GM12873 (cell line): ENCODE data around the gene PCDH15.

ENCODE experiments used
- CTCF ChIP-seq: IDR thresholded peaks from 2 replicates; pipeline ENCODE4 v1.5.1; 2012; ENCODE audit warnings: low read depth, mild to moderate bottlenecking, moderate library complexity, low read length, control low read depth; ENCODE audit not compliant: insufficient read depth; ENCODE audit errors: missing control alignments

Gene PCDH15

GRCh38 chr10:54585572-54585971 lies 215.5 kb downstream of the PCDH15 start:
- no peak for TF ChIP-seq CTCF

GRCh38 chr10:54577682-54578081 lies 223.3 kb downstream of the PCDH15 start:
- TF ChIP-seq CTCF, result no peak

GRCh38 chr10:54576541-54576940 lies 224.5 kb downstream of the PCDH15 start:
- TF ChIP-seq CTCF, result no peak

GRCh38 chr10:54559498-54559897 lies 241.5 kb downstream of the PCDH15 start:
- no peak for TF ChIP-seq CTCF

- no peak for TF ChIP-seq CTCF
Observed at GRCh38 chr10:54554028-54554427, 247.0 kb downstream of the PCDH15 start.

- TF ChIP-seq CTCF, result no peak
Observed at GRCh38 chr10:54550016-54550415, 251.0 kb downstream of the PCDH15 start.

- TF ChIP-seq CTCF, result no peak
Observed at GRCh38 chr10:54531296-54531695, 269.7 kb downstream of the PCDH15 start.
